Brain microvascular endothelial cell (primary cell): Measurements from ENCODE around the gene LOC101059915.

Experiments used
- DNase-seq: peaks from one replicate; pipeline ENCODE4 v3.0.0-alpha.2; 2020
- H3K27ac ChIP-seq: fragments of 250-450 bp; sonication (Bioruptor Pico); 2 replicates; pipeline ENCODE4 v1.5.1; 2020; ENCODE audit warnings: mild to moderate bottlenecking, moderate library complexity
- H3K27me3 ChIP-seq: fragments of 250-450 bp; sonication (Bioruptor Pico); replicated peaks from 2 replicates; pipeline ENCODE4 v1.5.1; 2020; ENCODE audit warnings: mild to moderate bottlenecking
- H3K36me3 ChIP-seq: fragments of 250-450 bp; sonication (Bioruptor Pico); replicated peaks from 2 replicates; pipeline ENCODE4 v1.5.1; 2020; ENCODE audit warnings: mild to moderate bottlenecking
- H3K4me3 ChIP-seq: 2 replicates; pipeline ENCODE4 v1.5.1; 2011; ENCODE audit warnings: low read depth, mild to moderate bottlenecking, control low read depth, low read length, moderate library complexity
- in situ Hi-C: cut with HindIII; loops from 2 replicates; pipeline ENCODE4 v1.10.0; 2017; ENCODE audit warnings: low sequenced_read_pairs, low pct_ligation_motif_present
- TF ChIP-seq, protein P1 (sequence below): IDR thresholded peaks from 2 replicates; pipeline ENCODE4 v1.5.1; 2011; ENCODE audit warnings: low read depth, mild to moderate bottlenecking, moderate library complexity, low read length, control low read depth, inconsistent platforms; ENCODE audit errors: missing control alignments

The LOC101059915 gene

DNA sequence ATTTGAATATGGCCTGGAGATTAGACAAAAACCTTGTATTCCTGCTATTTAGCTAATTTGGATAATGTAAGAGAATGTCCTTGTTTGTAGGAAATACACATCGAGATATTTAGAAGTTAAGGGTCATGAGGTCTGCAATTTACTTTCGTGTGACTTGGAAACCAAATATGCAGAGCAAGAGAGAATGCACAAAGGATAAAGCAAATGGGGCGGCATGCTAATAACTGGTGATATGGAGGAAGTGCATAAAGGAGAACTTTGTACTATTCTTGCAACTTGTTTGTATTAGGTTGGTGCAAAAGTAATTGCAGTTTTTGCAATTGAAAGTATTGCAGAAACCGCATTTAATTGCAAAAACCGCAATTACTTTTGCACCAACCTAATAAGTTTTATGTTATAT is 41.9 kb upstream of the LOC101059915 start:
- Histone ChIP-seq H3K36me3 (no peaks in the 10 kb centered on the region), H3K27me3 (no peaks in the 10 kb centered on the region), H3K4me3 (no peak overlapping the region), H3K27ac (no peak overlapping the region)
- in situ Hi-C loops = no loop called here
- TF ChIP-seq, protein P1, sequence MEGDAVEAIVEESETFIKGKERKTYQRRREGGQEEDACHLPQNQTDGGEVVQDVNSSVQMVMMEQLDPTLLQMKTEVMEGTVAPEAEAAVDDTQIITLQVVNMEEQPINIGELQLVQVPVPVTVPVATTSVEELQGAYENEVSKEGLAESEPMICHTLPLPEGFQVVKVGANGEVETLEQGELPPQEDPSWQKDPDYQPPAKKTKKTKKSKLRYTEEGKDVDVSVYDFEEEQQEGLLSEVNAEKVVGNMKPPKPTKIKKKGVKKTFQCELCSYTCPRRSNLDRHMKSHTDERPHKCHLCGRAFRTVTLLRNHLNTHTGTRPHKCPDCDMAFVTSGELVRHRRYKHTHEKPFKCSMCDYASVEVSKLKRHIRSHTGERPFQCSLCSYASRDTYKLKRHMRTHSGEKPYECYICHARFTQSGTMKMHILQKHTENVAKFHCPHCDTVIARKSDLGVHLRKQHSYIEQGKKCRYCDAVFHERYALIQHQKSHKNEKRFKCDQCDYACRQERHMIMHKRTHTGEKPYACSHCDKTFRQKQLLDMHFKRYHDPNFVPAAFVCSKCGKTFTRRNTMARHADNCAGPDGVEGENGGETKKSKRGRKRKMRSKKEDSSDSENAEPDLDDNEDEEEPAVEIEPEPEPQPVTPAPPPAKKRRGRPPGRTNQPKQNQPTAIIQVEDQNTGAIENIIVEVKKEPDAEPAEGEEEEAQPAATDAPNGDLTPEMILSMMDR = no peak
- DNase-seq = no peak

DNA sequence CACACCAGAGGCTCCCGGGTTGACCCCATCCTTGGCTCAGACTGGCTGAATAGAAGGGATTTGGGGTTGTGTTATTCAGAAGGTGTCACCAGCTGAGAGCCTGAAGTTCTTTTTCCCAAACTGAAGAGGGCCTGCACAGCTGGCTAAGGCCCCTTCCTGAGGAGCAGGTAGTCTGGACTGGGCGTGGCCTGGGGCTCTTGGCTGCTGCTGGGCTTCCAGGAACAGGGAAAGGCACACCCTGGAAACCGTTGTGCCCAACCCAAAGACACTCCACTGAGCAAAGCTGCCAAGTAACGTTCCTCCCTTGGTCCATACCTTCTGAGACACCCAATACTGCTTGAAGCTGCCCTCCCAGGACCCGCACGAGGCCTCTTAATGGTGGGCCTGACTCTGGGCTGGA is 40.8 kb upstream of the LOC101059915 start:
- Histone ChIP-seq H3K27me3 (no peaks in the 10 kb centered on the region), H3K4me3 (no peak overlapping the region), H3K36me3 (no peaks in the 10 kb centered on the region), H3K27ac (no peak overlapping the region)
- no peak for DNase-seq
- in situ Hi-C loops = no loop called here
- TF ChIP-seq, protein P1 = no peak

DNA sequence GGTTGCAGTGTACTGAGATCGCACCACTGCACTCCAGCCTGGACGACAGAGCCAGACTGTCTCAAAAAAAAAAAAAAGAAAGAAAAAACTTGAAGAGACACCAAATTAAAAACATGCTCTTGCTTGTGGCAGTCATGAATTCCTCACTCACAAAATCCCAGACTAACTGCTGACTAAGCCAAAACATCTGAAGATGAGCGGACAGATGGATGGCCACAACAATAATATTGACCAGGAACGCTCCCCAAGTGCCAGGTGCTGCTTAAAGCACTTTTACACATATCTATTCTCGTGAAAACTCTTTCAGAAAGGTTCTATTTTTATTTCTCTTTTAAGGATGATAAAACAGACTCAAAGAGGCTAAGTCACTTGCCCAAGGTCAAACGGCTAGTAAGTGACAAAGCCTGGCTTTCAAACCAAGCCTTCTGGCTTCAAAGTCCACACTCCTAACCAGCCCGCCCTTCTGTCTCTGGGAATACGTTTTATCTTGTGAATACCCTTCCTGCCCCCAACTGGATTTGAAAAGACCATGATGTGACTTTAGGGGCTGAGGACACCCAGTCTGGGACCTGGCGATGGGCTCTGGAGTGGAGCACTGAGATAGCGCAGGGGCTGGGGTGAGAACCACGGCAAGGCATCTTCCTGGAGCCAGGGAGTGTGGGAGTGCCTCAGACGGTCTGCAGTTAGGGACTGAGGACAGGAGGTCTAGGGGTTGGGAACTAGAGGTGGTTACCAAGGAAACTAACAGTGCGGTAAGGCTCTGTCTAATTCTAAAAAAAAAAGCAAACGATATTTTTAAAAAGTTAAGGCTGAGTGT is 39.5 kb upstream of the LOC101059915 start:
- Histone ChIP-seq H3K36me3 (no peaks in the 10 kb centered on the region), H3K27me3 (no peaks in the 10 kb centered on the region), H3K27ac (no peak overlapping the region), H3K4me3 (no peak overlapping the region)
- no peak for DNase-seq
- in situ Hi-C loops = no loop called here
- TF ChIP-seq, protein P1 = no peak

DNA sequence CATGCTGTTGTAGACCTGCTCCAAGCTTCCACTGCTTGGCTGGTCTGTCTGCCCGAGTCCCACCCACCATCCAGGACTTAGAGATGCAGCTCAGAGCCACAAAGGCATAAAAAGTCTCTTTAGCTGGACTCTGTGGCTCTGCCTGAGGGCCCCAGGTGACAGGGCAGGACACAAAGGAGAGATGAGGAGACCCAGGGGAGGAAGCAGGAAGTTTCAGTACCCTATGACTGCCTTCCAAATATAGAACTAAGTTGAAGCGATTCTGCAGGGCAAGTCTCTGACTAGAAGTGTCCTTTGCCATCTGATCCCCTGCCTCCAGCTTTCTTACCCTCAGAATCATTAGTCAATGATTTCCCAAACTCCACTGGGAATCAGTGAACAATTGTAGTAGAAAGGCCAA is 37.9 kb upstream of the LOC101059915 start:
- no peak for DNase-seq
- Histone ChIP-seq H3K4me3 (no peak overlapping the region), H3K27ac (no peak overlapping the region), H3K36me3 (no peaks in the 10 kb centered on the region), H3K27me3 (no peaks in the 10 kb centered on the region)
- in situ Hi-C loops = no loop called here
- TF ChIP-seq, protein P1 = no peak

DNA sequence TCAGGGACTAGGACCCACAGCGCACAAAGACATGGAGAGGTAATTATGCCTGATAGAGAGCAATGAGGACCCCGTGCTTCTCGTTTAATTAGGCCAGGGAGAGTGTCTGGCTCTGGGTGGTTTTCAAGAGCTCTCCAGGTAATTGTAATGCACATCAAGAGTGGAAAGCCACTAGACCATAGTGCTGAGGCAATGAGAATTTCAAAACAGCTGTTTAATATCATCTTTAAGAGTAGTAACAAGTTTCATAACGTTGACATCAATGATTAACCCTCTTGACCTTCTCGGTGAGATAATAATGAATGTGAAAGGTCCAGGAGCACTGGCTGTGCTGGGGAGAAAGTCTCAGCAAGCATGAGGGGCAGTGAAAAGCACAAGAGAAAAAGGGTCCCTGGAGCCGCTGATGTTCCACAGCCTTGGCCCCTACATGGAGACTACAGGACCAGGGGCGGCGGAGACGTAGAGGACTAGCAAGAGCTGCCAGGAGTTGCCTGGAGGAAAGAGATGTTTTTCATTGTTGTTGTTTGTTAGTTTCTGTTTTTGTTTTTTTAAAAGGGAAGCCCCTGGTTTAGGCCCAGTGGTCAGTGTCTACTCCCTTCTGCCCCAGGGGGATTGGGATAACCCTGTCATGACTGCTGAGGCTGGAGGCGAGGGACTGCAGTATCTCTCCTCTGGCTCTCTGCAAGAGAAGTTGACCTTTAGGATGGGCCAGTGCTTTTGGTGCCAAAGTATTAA is 34.3 kb upstream of the LOC101059915 start:
- in situ Hi-C loops = no loop called here
- DNase-seq = no peak
- TF ChIP-seq, protein P1 = no peak
- no peak overlapping the region for H3K4me3 ChIP-seq
- no peaks in the 10 kb centered on the region for H3K36me3 ChIP-seq
- H3K27me3 ChIP-seq = no peaks in the 10 kb centered on the region
- H3K27ac ChIP-seq = no peak overlapping the region
